Osteoblast (primary cell): ENCODE data around the gene SND1. TPM values are rescaled to one million over a fixed set of nuclear protein-coding genes. Genes with fewer than 3 reads are reported as not detected.

Experiments used
- DNase-seq: peaks from one replicate; pipeline ENCODE4 v3.0.0; 2011; ENCODE audit warnings: low spot score, mixed read lengths; ENCODE audit not compliant: insufficient read length; ENCODE audit errors: missing footprints
- H2AFZ ChIP-seq: 2 replicates; pipeline ENCODE4 v1.6.0; 2011; ENCODE audit warnings: mild to moderate bottlenecking, low read length
- H3K27ac ChIP-seq: 2 replicates; pipeline ENCODE4 v1.5.1; 2011; ENCODE audit warnings: mild to moderate bottlenecking, low read depth, low read length, moderate library complexity
- H3K27me3 ChIP-seq: 2 replicates; pipeline ENCODE4 v1.6.0; 2012; ENCODE audit warnings: mild to moderate bottlenecking, control low read depth, inconsistent platforms, low read length, moderate library complexity; ENCODE audit not compliant: insufficient read depth
- H3K36me3 ChIP-seq: 2 replicates; pipeline ENCODE4 v1.5.1; 2011; ENCODE audit warnings: mild to moderate bottlenecking, low read length, control low read depth, moderate library complexity; ENCODE audit not compliant: insufficient read depth
- H3K4me1 ChIP-seq: 2 replicates; pipeline ENCODE4 v1.5.1; 2011; ENCODE audit warnings: mild to moderate bottlenecking, low read length, control low read depth, moderate library complexity; ENCODE audit not compliant: insufficient read depth
- H3K4me2 ChIP-seq: 2 replicates; pipeline ENCODE4 v1.6.0; 2011; ENCODE audit warnings: mild to moderate bottlenecking, low read length; ENCODE audit not compliant: insufficient read depth
- H3K4me3 ChIP-seq: fragments of 200-600 bp; sonication (generic); 3 replicates; pipeline ENCODE4 v1.5.1; 2012; ENCODE audit warnings: mild to moderate bottlenecking, low read length, inconsistent platforms; ENCODE audit not compliant: insufficient read depth
- H3K79me2 ChIP-seq: 2 replicates; pipeline ENCODE4 v1.6.0; 2012; ENCODE audit warnings: mild to moderate bottlenecking, low read length, control low read depth, inconsistent platforms; ENCODE audit not compliant: insufficient read depth
- H3K9me3 ChIP-seq: 2 replicates; pipeline ENCODE4 v1.5.1; 2011; ENCODE audit warnings: low read depth, low read length, control low read depth
- H4K20me1 ChIP-seq: 2 replicates; pipeline ENCODE4 v1.6.0; 2012; ENCODE audit warnings: mild to moderate bottlenecking, low read length, control low read depth; ENCODE audit not compliant: insufficient read depth
- CTCF ChIP-seq: IDR thresholded peaks from 2 replicates; pipeline ENCODE4 v1.5.1; 2011; ENCODE audit warnings: mild to moderate bottlenecking, low read depth, low read length, moderate library complexity; ENCODE audit errors: extremely low read depth
- total RNA-seq: library from RNA; depleted of rRNA; stranded (reverse); fragments of >200 nt; gene quantifications from 2 replicates; pipeline ENCODE4 v1.2.3, GENCODE V29; 2012

The SND1 gene
- total RNA-seq, 1 donor = 257 TPM

GRCh38 chr7:128121711-128122530 lies 469.9 kb downstream of the SND1 start:
- H3K9me3 ChIP-seq = no peaks in the 10 kb centered on the region
- H3K36me3 ChIP-seq = no peaks in the 10 kb centered on the region
- TF ChIP-seq CTCF = no peak
- H4K20me1 ChIP-seq = no peaks in the 10 kb centered on the region
- no peak overlapping the region for H3K27ac ChIP-seq
- peaks cover 10% of the 10 kb centered on the region for H3K4me1 ChIP-seq
- peak overlapping the region; percentile 82 for H3K4me2 ChIP-seq
- no peaks in the 10 kb centered on the region for H3K79me2 ChIP-seq
- peak overlapping the region; percentile 75 for H3K4me3 ChIP-seq
- peak; percentile 92 for DNase-seq
- H3K27me3 ChIP-seq = peaks cover 12% of the 10 kb centered on the region
- peak overlapping the region; percentile 98 for H2AFZ ChIP-seq

GRCh38 chr7:128122576-128123290 lies 470.7 kb downstream of the SND1 start:
- H3K4me2 ChIP-seq = no peak overlapping the region
- H3K9me3 ChIP-seq = no peaks in the 10 kb centered on the region
- no peaks in the 10 kb centered on the region for H4K20me1 ChIP-seq
- H3K79me2 ChIP-seq = no peaks in the 10 kb centered on the region
- H3K27me3 ChIP-seq = peaks cover 12% of the 10 kb centered on the region
- no peak overlapping the region for H3K27ac ChIP-seq
- no peak for DNase-seq
- no peak for TF ChIP-seq CTCF
- peaks cover 10% of the 10 kb centered on the region for H3K4me1 ChIP-seq
- H3K4me3 ChIP-seq = no peak overlapping the region
- no peaks in the 10 kb centered on the region for H3K36me3 ChIP-seq
- H2AFZ ChIP-seq = no peak overlapping the region

- H2AFZ ChIP-seq = no peak overlapping the region
- no peaks in the 10 kb centered on the region for H3K36me3 ChIP-seq
- no peak for TF ChIP-seq CTCF
- H3K27ac ChIP-seq = no peak overlapping the region
- no peak overlapping the region for H3K4me3 ChIP-seq
- no peaks in the 10 kb centered on the region for H4K20me1 ChIP-seq
- H3K9me3 ChIP-seq = no peaks in the 10 kb centered on the region
- H3K27me3 ChIP-seq = peaks cover 19% of the 10 kb centered on the region
- no peaks in the 10 kb centered on the region for H3K79me2 ChIP-seq
- H3K4me2 ChIP-seq = no peak overlapping the region
- no peak for DNase-seq
- peaks cover 10% of the 10 kb centered on the region for H3K4me1 ChIP-seq
These were observed 471.5 kb downstream of the SND1 start for GRCh38 chr7:128123291-128124037.
